Keratinocyte (primary cell): ENCODE measurements around the gene AMBP.

Experiments used
- CTCF ChIP-seq, 3 experiments: IDR thresholded peaks in 1 of 3; conservative IDR thresholded peaks in 1 of 3; optimal IDR thresholded peaks in 1 of 3; 2 replicates in 2 of 3; 3 replicates in 1 of 3; pipeline versions ENCODE3 to v1.5.1; 2011; ENCODE audit warnings: low read length in 3 of 3, mild to moderate bottlenecking in 3 of 3, moderate library complexity in 2 of 3, control low read depth in 1 of 3, inconsistent platforms in 1 of 3; ENCODE audit not compliant: insufficient read depth in 2 of 3; ENCODE audit errors: extremely low read depth in 1 of 3
- EZH2 ChIP-seq: IDR thresholded peaks from one replicate; pipeline ENCODE4 v1.6.1; 2012; ENCODE audit warnings: inconsistent platforms, mild to moderate bottlenecking, low read length, moderate library complexity

- TF ChIP-seq CTCF (optimal IDR thresholded peaks at IDR 0.05 in 1 of 3, IDR thresholded peaks at IDR 0.05 in 1 of 3, conservative IDR thresholded peaks at IDR 0.05 in 1 of 3; ENCODE audit: extremely low read depth in 1 of 3, insufficient read depth in 2 of 3, low read length in 3 of 3) = no peak
- no peak for TF ChIP-seq EZH2
Observed at GRCh38 chr9:114105236-114105635, 27.1 kb upstream of the AMBP start.
